ENCODE measurements around the gene ENTHD1. TPM values are rescaled to one million over a fixed set of nuclear protein-coding genes. Genes with fewer than 3 reads are reported as not detected.
"Not testable (repeated sequence)": the region's sequence is repeated elsewhere in the genome, so short reads cannot be mapped to it uniquely, and the experiment has no call there.

ENTHD1 gene
- total RNA-seq, 2 experiments from 2014 or later: not detected

GRCh38 chr22:39904862-39905261 lies 11.3 kb upstream of the ENTHD1 start:
- Histone ChIP-seq H3K4me1 (ENCODE audit: insufficient read depth, low read length, poor library complexity, severe bottlenecking) (peaks cover 14% of the 10 kb centered on the region), H3K4me3 (ENCODE audit: low read depth, low read length, poor library complexity, severe bottlenecking) (no peak overlapping the region), H3K9me2 (ENCODE audit: insufficient read depth, low read length) (no peaks in the 10 kb centered on the region), H4K20me1 (ENCODE audit: insufficient read depth, low read length) (no peaks in the 10 kb centered on the region), H3K27ac (ENCODE audit: low read depth, low read length, poor library complexity, severe bottlenecking) (no peak overlapping the region), H3K79me2 (ENCODE audit: insufficient read depth, low read depth, low read length) (no peaks in the 10 kb centered on the region), H3K36me3 (ENCODE audit: insufficient read depth, low read length) (no peaks in the 10 kb centered on the region), H2AFZ (ENCODE audit: low read length) (no peak overlapping the region), H3K4me2 (ENCODE audit: low read length) (no peak overlapping the region), H3K9me3 (ENCODE audit: low read length) (no peaks in the 10 kb centered on the region)
- BruUV-seq (replicated peaks): no TSS peak
- intact Hi-C loops (cut with micrococcal nuclease; ENCODE audit: unreplicated experiment): no loop called here
- CTCF ChIA-PET (ENCODE audit: unreplicated experiment): no interaction called here
- DNase-seq (ENCODE audit: low spot score): no peak
- TF ChIP-seq CTCF (conservative IDR thresholded peaks at IDR 0.05; ENCODE audit: low read length): no peak
- no peak for TF ChIP-seq EZH2phosphoT487 (IDR thresholded peaks at IDR 0.05; ENCODE audit: borderline replicate concordance, low read depth, low read length)
- POLR2A ChIA-PET: no interaction called here

- intact Hi-C loops (cut with micrococcal nuclease; ENCODE audit: unreplicated experiment); POLR2A ChIA-PET; H3K79me2 ChIP-seq (ENCODE audit: insufficient read depth, low read depth, low read length): not testable (repeated sequence)
Measured at GRCh38 chr22:39904024-39904423, 10.5 kb upstream of the ENTHD1 start.

GRCh38 chr22:39901565-39902146 lies 8.1 kb upstream of the ENTHD1 start:
- TF ChIP-seq CTCF (conservative IDR thresholded peaks at IDR 0.05; ENCODE audit: low read length): no peak
- TF ChIP-seq EZH2phosphoT487 (IDR thresholded peaks at IDR 0.05; ENCODE audit: borderline replicate concordance, low read depth, low read length): no peak
- Histone ChIP-seq H3K4me2 (ENCODE audit: low read length) (no peak overlapping the region), H3K9me2 (ENCODE audit: insufficient read depth, low read length) (no peaks in the 10 kb centered on the region), H3K4me3 (ENCODE audit: low read depth, low read length, poor library complexity, severe bottlenecking) (no peak overlapping the region), H3K4me1 (ENCODE audit: insufficient read depth, low read length, poor library complexity, severe bottlenecking) (peaks cover 36% of the 10 kb centered on the region), H3K27ac (ENCODE audit: low read depth, low read length, poor library complexity, severe bottlenecking) (no peak overlapping the region), H3K36me3 (ENCODE audit: insufficient read depth, low read length) (no peaks in the 10 kb centered on the region), H3K9me3 (ENCODE audit: low read length) (no peaks in the 10 kb centered on the region), H4K20me1 (ENCODE audit: insufficient read depth, low read length) (no peaks in the 10 kb centered on the region), H3K79me2 (ENCODE audit: insufficient read depth, low read depth, low read length) (no peaks in the 10 kb centered on the region), H2AFZ (ENCODE audit: low read length) (no peak overlapping the region)
- no TSS peak for BruUV-seq (replicated peaks)
- CTCF ChIA-PET (ENCODE audit: unreplicated experiment): no interaction called here
- no peak for DNase-seq (ENCODE audit: low spot score)
- POLR2A ChIA-PET: no interaction called here
- intact Hi-C loops (cut with micrococcal nuclease; ENCODE audit: unreplicated experiment): no loop called here

More at GRCh38 chr22:39904024-39904423, 10.5 kb upstream of the ENTHD1 start:
- DNase-seq (ENCODE audit: low spot score); H3K4me2 ChIP-seq (ENCODE audit: low read length); BruUV-seq (replicated peaks); CTCF ChIA-PET (ENCODE audit: unreplicated experiment); H3K9me3 ChIP-seq (ENCODE audit: low read length); H3K36me3 ChIP-seq (ENCODE audit: insufficient read depth, low read length); H3K9me2 ChIP-seq (ENCODE audit: insufficient read depth, low read length); H2AFZ ChIP-seq (ENCODE audit: low read length); H3K4me3 ChIP-seq (ENCODE audit: low read depth, low read length, poor library complexity, severe bottlenecking); H4K20me1 ChIP-seq (ENCODE audit: insufficient read depth, low read length); H3K27ac ChIP-seq (ENCODE audit: low read depth, low read length, poor library complexity, severe bottlenecking): not testable (repeated sequence)
- H3K4me1 ChIP-seq (ENCODE audit: insufficient read depth, low read length, poor library complexity, severe bottlenecking): peaks cover 22% of the 10 kb centered on the region
